GM19023 (cell line): ENCODE data around the gene GAL3ST2.
A peak's percentile ranks its signal among the peaks of the same experiment; 100 is the strongest.

Source experiments
- ATAC-seq: cut with Tn5 transposase; IDR thresholded peaks from one replicate; pipeline ENCODE4 v1.9.1; 2021; ENCODE audit warnings: mild to moderate bottlenecking, moderate library complexity; ENCODE audit not compliant: unreplicated experiment

The GAL3ST2 gene

DNA sequence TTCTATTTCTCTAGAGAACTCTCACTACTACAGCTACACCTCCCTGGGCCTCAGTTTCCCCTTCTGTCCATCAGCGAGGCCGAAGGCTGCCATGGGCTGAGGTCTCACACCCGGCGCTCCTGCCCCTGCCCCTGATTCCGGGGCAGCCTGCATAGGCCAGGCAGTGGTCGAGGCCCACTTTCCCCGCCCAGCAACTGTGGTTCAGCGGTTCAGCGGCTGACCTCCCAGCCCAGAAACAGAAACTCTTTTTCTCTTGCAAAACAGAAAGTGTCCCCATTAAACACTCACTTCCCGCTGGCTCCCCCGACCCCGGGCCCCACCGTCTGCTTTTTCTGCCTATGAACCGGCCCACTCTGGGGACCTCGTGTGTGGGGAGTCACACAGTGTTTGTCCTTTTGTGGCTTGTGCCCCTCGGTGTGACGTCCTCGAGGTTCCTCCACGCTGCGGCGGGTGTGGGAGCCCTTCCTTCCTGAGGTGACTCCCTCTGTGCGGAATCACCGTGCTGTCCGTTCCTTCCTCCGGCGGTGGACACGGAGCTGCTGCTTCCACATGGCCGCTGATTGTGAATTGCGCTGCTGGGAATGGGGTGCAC is 66.1 kb downstream of the GAL3ST2 start:
- peak; percentile 54 for ATAC-seq

- peak; percentile 8 for ATAC-seq
Measured at GRCh38 chr2:241843321-241844065, 66.9 kb downstream of the GAL3ST2 start.

- ATAC-seq: peak; percentile 66
Measured at GRCh38 chr2:241844066-241844728, 67.6 kb downstream of the GAL3ST2 start.

DNA sequence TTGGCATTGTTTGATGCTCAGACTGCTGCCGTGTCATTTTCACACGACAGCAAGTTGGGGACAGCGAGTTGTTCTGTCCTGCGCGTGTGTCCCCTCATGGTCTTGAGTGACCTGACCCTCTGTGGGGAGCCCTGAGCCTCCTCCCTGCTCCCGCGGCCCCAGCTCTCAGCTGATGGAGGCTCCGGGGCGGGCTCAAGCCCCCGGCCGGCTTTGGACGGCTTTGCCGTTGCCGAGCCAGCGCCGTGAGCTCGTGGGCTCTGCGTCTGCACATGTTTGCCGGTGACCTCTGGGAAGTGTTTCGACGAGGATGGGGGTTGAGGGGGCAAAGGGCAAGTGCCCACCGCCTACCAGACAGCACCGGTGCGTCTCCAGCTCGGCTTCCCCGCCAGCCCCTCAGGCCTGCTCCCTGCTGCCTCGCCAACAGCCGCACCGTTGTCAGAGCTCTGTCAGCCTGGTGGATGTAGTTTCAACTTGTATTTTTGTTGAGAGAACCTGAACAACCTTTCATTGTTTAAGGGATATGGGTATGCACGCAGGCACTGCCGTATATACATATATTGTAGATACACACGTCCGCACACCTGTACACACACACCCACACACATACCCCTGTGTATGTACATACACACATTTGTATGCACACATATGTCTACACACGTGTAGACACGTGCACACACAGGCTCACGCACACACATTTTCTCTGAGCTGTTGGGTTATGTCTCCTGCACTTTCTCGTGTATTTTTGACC is 68.4 kb downstream of the GAL3ST2 start:
- ATAC-seq: no peak

DNA sequence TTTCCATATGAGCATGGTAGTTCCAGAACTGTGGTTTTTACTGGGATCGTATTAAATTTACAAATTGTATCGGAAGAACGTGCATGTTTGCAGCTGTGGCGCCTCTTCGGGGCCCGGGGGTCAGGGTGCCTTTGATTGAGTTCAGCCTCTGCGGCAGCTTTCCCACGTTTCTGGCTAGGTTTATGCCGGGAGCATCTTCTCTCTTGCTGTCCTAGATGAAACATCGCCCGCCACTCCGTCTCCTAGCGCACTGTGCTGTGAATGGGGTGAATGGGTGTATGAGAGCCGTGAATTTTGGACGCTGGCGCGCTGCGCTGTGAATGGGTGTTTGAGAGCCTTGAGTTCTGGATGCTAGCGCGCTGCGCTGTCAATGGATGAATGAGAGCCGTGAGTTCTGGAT is 69.8 kb downstream of the GAL3ST2 start:
- ATAC-seq: no peak

- ATAC-seq: no peak
Measured at GRCh38 chr2:241848761-241849615, 72.4 kb downstream of the GAL3ST2 start.

DNA sequence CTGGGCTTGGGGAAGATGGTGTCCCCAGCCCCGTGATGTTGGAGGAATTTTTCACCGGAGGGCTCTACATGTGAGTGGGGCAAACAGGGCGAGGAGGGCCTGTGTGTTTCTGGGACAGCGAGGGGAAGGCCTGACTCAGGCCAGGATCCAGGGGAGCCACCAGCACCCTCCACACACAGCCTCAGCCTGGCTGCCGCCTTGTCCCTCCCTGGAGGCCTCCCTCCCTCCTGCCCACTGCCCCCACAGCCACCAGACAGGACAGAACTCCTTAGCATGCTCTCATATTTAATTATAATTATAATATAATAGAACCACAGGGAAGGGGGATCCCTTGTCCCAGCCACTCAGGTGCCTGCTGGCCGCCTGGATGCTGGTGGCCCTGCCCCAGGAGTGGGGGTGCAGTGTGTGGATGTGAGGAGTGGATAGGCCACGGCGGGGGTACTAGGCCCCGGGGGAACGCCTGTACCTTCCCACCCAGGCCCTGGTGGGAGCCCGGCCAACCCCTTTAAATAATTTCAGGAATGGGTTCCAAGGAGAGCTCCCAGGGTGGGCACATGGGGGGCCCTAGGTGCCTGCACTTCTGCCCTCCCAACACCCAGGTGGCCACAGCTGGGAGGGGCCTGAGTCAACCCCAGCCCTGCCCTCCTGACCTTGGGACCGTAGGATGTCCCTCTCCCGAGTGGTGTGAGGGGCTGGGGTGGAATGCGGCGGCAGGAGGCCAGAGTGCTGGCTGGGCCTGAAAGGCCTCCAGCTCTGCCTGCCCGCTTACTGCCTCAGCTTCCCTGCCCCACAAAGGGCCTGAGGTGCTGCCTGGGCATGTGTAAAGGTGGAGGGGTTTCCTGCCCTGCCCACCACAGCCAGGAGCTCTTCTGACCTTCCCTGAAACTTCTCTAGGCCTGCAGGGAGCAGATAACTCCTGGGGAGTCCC is 73.3 kb downstream of the GAL3ST2 start:
- no peak for ATAC-seq

GRCh38 chr2:241850544-241851324 is 74.1 kb downstream of the GAL3ST2 start:
- ATAC-seq: no peak

DNA sequence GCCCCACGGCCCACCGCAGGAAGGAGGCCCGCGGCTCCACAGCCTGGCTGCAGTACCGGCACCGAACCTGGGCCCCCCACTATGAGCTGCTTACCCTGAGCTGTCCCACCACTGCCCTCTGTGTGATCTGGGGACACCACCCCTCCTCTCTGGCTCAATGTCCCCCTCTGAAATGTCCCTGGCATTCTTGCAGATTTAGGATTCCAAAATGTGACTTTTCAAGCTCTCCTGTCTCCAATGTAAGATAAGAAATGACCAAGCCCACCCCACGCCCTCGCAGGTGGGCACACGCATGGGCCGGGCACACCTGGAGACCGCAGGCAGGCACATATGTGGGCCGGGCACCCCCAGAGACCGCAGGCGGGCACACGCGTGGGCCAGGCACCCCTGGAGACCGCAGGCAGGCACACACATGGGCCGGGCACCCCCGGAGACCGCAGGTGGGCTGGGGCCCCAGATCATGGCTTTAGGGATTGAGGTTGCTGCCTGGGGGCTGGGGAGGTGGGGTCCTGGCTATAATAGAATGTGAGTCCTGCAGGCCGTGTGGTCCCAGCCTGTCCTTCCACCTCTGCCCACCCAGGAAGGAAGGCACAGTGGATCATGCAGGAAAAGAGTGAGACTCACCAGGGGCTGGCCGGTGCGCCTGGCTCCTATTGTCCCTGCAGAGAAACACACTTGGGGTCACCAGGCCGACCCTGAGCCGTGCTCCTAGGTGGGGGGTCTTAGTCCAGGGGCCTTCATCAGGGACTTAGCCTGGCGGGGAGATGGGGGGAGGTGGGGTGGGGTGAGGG is 74.9 kb downstream of the GAL3ST2 start:
- no peak for ATAC-seq

DNA sequence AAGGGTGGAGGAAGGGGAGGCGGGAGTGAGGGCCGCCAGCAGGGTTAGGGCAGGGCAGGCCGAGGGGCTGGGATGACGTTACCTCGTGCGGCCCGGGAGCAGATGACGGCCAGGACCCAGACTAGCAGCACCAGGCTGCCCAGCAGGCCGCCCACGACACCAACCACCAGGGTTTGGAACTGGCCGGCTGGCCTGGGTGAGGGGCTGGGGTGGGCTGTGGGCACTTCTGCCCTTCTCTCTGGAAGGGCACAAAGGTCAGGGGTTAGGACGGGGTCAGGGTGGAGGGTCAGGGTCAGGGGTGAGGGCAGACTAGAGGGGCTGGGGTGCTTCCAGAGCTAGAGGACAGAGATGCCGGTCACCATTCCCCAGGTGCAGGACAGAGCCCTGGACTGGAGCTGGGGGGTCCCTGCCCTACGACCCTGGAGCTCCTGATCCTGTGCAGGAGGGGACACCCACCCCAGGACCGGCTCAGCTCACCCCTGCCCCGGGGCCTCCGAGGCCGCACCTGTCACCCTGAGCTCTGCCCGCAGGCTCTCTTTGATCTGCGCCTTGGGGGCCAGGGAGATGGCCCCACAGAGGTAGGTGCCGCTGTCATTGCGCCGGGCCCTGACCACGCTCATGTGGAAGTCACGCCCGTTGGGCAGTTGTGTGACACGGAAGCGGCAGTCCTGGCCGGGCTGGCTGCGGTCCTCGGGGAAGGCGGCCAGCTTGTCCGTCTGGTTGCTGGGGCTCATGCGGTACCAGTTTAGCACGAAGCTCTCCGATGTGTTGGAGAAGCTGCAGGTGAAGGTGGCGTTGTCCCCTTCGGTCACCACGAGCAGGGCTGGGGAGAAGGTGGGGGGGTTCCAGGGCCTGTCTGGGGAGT is 75.7 kb downstream of the GAL3ST2 start:
- no peak for ATAC-seq

- ATAC-seq: no peak
Measured at GRCh38 chr2:241852981-241853631, 76.5 kb downstream of the GAL3ST2 start.
